KOPT-K1 (cell line): ENCODE results near the gene CDKL2.
A peak's percentile ranks its signal among the peaks of the same experiment; 100 is the strongest.
"Not testable (repeated sequence)": the region's sequence is repeated elsewhere in the genome, so short reads cannot be mapped to it uniquely, and the experiment has no call there.

ENCODE experiments used
- H3K27ac ChIP-seq: fragments of 200-600 bp; sonication (generic); 2 replicates; pipeline ENCODE4 v1.5.1; 2016; ENCODE audit warnings: antibody characterized with exemption, mild to moderate bottlenecking, low read depth, low read length; ENCODE audit not compliant: poor library complexity, severe bottlenecking
- H3K36me3 ChIP-seq: fragments of 200-600 bp; sonication (generic); 2 replicates; pipeline ENCODE4 v1.5.1; 2017; ENCODE audit warnings: antibody characterized with exemption, mild to moderate bottlenecking, low read length, moderate library complexity; ENCODE audit not compliant: insufficient read depth
- H3K9me3 ChIP-seq: fragments of 200-600 bp; sonication (generic); 2 replicates; pipeline ENCODE4 v1.5.1; 2017; ENCODE audit warnings: antibody characterized with exemption, low read length, mild to moderate bottlenecking; ENCODE audit not compliant: insufficient read depth, poor library complexity, severe bottlenecking

CDKL2 gene

GRCh38 chr4:75630174-75630936 is at the start of gene CDKL2:
Gene CDKL2, minus strand, starts transcription at chr4:75630528. Its CDS starts 4,540 bp downstream, at chr4:75625988.
- H3K36me3 ChIP-seq: no peaks in the 10 kb centered on the region
- no peaks in the 10 kb centered on the region for H3K9me3 ChIP-seq
- no peak within 1 kb of the TSS for H3K27ac ChIP-seq

- no peak overlapping the region for H3K27ac ChIP-seq
- H3K9me3 ChIP-seq: no peaks in the 10 kb centered on the region
- no peaks in the 10 kb centered on the region for H3K36me3 ChIP-seq
These were observed 48.6 kb upstream of the CDKL2 start for GRCh38 chr4:75678965-75679364.

- no peaks in the 10 kb centered on the region for H3K9me3 ChIP-seq
- no peaks in the 10 kb centered on the region for H3K36me3 ChIP-seq
- no peak overlapping the region for H3K27ac ChIP-seq
These were observed 48.1 kb upstream of the CDKL2 start for GRCh38 chr4:75678473-75678872.

GRCh38 chr4:75675004-75675531 is 44.7 kb upstream of the CDKL2 start:
- H3K27ac ChIP-seq: no peak overlapping the region
- no peaks in the 10 kb centered on the region for H3K9me3 ChIP-seq
- H3K36me3 ChIP-seq: 0 out of 2 replicates have a peak, but pooled peaks cover 3% of the 10 kb centered on the region

GRCh38 chr4:75673959-75674328 is 43.6 kb upstream of the CDKL2 start:
- Histone ChIP-seq H3K36me3 (0 out of 2 replicates have a peak, but pooled peaks cover 5% of the 10 kb centered on the region), H3K9me3 (no peaks in the 10 kb centered on the region), H3K27ac (peak overlapping the region; percentile 89)

- Histone ChIP-seq H3K36me3 (0 out of 2 replicates have a peak, but pooled peaks cover 5% of the 10 kb centered on the region), H3K27ac (peak within 1 kb of the TSS; percentile 89), H3K9me3 (no peaks in the 10 kb centered on the region)
These were observed 43.0 kb upstream of the CDKL2 start, which contains the start of gene G3BP2 for GRCh38 chr4:75673027-75673958. Gene G3BP2, minus strand, starts transcription at chr4:75673411. Its CDS starts 11,386 bp downstream, at chr4:75662025.

- H3K9me3 ChIP-seq: no peaks in the 10 kb centered on the region
- peak overlapping the region; percentile 89 for H3K27ac ChIP-seq
- 0 out of 2 replicates have a peak, but pooled peaks cover 5% of the 10 kb centered on the region for H3K36me3 ChIP-seq
These were observed 42.2 kb upstream of the CDKL2 start for GRCh38 chr4:75672461-75673026.

- Histone ChIP-seq H3K27ac (peak overlapping the region; percentile 89), H3K9me3 (no peaks in the 10 kb centered on the region), H3K36me3 (0 out of 2 replicates have a peak, but pooled peaks cover 5% of the 10 kb centered on the region)
These were observed 41.6 kb upstream of the CDKL2 start for GRCh38 chr4:75671802-75672421.

GRCh38 chr4:75668596-75668995 is 38.3 kb upstream of the CDKL2 start:
- Histone ChIP-seq H3K27ac (no peak overlapping the region), H3K36me3 (0 out of 2 replicates have a peak, but pooled peaks cover 20% of the 10 kb centered on the region), H3K9me3 (no peaks in the 10 kb centered on the region)

- H3K36me3 ChIP-seq: 0 out of 2 replicates have a peak, but pooled peaks cover 20% of the 10 kb centered on the region
- H3K9me3 ChIP-seq, H3K27ac ChIP-seq: not testable (repeated sequence)
These were observed 37.3 kb upstream of the CDKL2 start for GRCh38 chr4:75667636-75668035.

- H3K9me3 ChIP-seq: no peaks in the 10 kb centered on the region
- H3K36me3 ChIP-seq: peaks cover 27% of the 10 kb centered on the region
- no peak overlapping the region for H3K27ac ChIP-seq
These were observed 36.0 kb upstream of the CDKL2 start for GRCh38 chr4:75666299-75666698.

GRCh38 chr4:75664604-75665003 is 34.3 kb upstream of the CDKL2 start:
- not testable (repeated sequence) for H3K9me3 ChIP-seq, H3K27ac ChIP-seq
- H3K36me3 ChIP-seq: peaks cover 39% of the 10 kb centered on the region

GRCh38 chr4:75662626-75663025 is 32.3 kb upstream of the CDKL2 start:
- H3K27ac ChIP-seq: no peak overlapping the region
- H3K36me3 ChIP-seq: peaks cover 59% of the 10 kb centered on the region
- H3K9me3 ChIP-seq: no peaks in the 10 kb centered on the region

- Histone ChIP-seq H3K9me3 (no peaks in the 10 kb centered on the region), H3K36me3 (peaks cover 76% of the 10 kb centered on the region), H3K27ac (no peak overlapping the region)
These were observed 30.2 kb upstream of the CDKL2 start for GRCh38 chr4:75660491-75660890.
